Colonic mucosa (tissue), 4 donors: ENCODE results near the gene GALNT5. TPM values are rescaled to one million over a fixed set of nuclear protein-coding genes. Genes with fewer than 3 reads are reported as not detected.

ENCODE experiments used
- DNase-seq: peaks from one replicate; pipeline ENCODE4 v3.0.0-alpha.2; 2020
- H3K27ac ChIP-seq: fragments of 200-600 bp; one replicate; pipeline ENCODE4 v1.8.0; 2021
- H3K27me3 ChIP-seq: fragments of 200-600 bp; one replicate; pipeline ENCODE4 v1.8.0; 2021
- H3K36me3 ChIP-seq: fragments of 200-600 bp; one replicate; pipeline ENCODE4 v1.8.0; 2021
- H3K4me1 ChIP-seq: fragments of 200-600 bp; one replicate; pipeline ENCODE4 v1.8.0; 2021; ENCODE audit warnings: mild to moderate bottlenecking
- H3K4me3 ChIP-seq: fragments of 200-600 bp; one replicate; pipeline ENCODE4 v1.8.0; 2021
- H3K9ac ChIP-seq, 2 donors: one replicate each; pipeline ENCODE4 v1.7.0; 2013; ENCODE audit warnings: control low read depth in 2 of 2, low read depth in 2 of 2, low read length in 2 of 2
- H3K9me3 ChIP-seq: fragments of 200-600 bp; one replicate; pipeline ENCODE4 v1.8.0; 2021
- CTCF ChIP-seq: fragments of 200-600 bp; IDR thresholded peaks from one replicate; pipeline ENCODE4 v1.8.0; 2022; ENCODE audit warnings: antibody characterized with exemption, mild to moderate bottlenecking
- intact Hi-C: fragments of 100-400 bp; cut with DNase I; formaldehyde crosslinking; loops from one replicate; pipeline ENCODE4 v1.14.1; 2022
- total RNA-seq, 2 donors: library from RNA; stranded (reverse); fragmentation: NEBNext Ultra II Directional in 1 of 2; extraction: Animal tissue kit (Norgen Biotek cat#: 25700) in 1 of 2; gene quantifications; one replicate each; pipeline ENCODE4 v1.2.1, GENCODE V29; 2021
- donor health status: healthy.
- donor health status: DM: no; HTN: no; CAD: no.
- donor health status: DM: no; HTN: no; CAD: no.

Gene GALNT5
- total RNA-seq, 2 donors from 2014 or later = 52.4 to 56.3 TPM

- DNase-seq = no peak
- intact Hi-C loops = loop anchor here (10.0 kb wide), 2 partner anchors 185 to 445 kb away; no protein-coding TSS in a partner anchor
Observed at GRCh38 chr2:157309878-157310277, 52.4 kb downstream of the GALNT5 start.

GRCh38 chr2:157311706-157312105 lies 54.2 kb downstream of the GALNT5 start:
- intact Hi-C loops = no loop called here
- no peak overlapping the region for H3K4me3 ChIP-seq
- H3K27ac ChIP-seq = no peak overlapping the region
- H3K27me3 ChIP-seq = no peaks in the 10 kb centered on the region
- no peaks in the 10 kb centered on the region for H3K4me1 ChIP-seq
- no peaks in the 10 kb centered on the region for H3K36me3 ChIP-seq
- DNase-seq = no peak
- no peaks in the 10 kb centered on the region for H3K9me3 ChIP-seq
- TF ChIP-seq CTCF = no peak
- no peak overlapping the region for H3K9ac ChIP-seq

More at GRCh38 chr2:157309878-157310277, 52.4 kb downstream of the GALNT5 start:
- Histone ChIP-seq H3K4me1 (no peaks in the 10 kb centered on the region), H3K4me3 (no peak overlapping the region), H3K9me3 (no peaks in the 10 kb centered on the region), H3K9ac (no peak overlapping the region), H3K27ac (no peak overlapping the region), H3K27me3 (no peaks in the 10 kb centered on the region), H3K36me3 (no peaks in the 10 kb centered on the region)
- TF ChIP-seq CTCF = no peak

GRCh38 chr2:157312866-157313486 lies 55.5 kb downstream of the GALNT5 start:
- no peak for TF ChIP-seq CTCF
- Histone ChIP-seq H3K9me3 (no peaks in the 10 kb centered on the region), H3K27ac (no peak overlapping the region), H3K9ac (no peak overlapping the region), H3K4me3 (no peak overlapping the region), H3K4me1 (no peaks in the 10 kb centered on the region), H3K27me3 (no peaks in the 10 kb centered on the region), H3K36me3 (no peaks in the 10 kb centered on the region)
- no peak for DNase-seq
- intact Hi-C loops = no loop called here

- no peak for DNase-seq
- no peak overlapping the region for H3K27ac ChIP-seq
- no peaks in the 10 kb centered on the region for H3K9me3 ChIP-seq
- no peak overlapping the region for H3K4me3 ChIP-seq
- H3K36me3 ChIP-seq = no peaks in the 10 kb centered on the region
- no peaks in the 10 kb centered on the region for H3K27me3 ChIP-seq
- no peaks in the 10 kb centered on the region for H3K4me1 ChIP-seq
- no peak for TF ChIP-seq CTCF
- intact Hi-C loops = no loop called here
- no peak overlapping the region for H3K9ac ChIP-seq
Observed at GRCh38 chr2:157315901-157316300, 58.4 kb downstream of the GALNT5 start.

GRCh38 chr2:157318884-157319283 lies 61.4 kb downstream of the GALNT5 start:
- H3K4me1 ChIP-seq = no peaks in the 10 kb centered on the region
- intact Hi-C loops = no loop called here
- no peak overlapping the region for H3K27ac ChIP-seq
- DNase-seq = no peak
- no peak overlapping the region for H3K4me3 ChIP-seq
- no peak for TF ChIP-seq CTCF
- no peak overlapping the region for H3K9ac ChIP-seq
- H3K36me3 ChIP-seq = no peaks in the 10 kb centered on the region
- no peaks in the 10 kb centered on the region for H3K27me3 ChIP-seq
- no peaks in the 10 kb centered on the region for H3K9me3 ChIP-seq
